Bronchial epithelial cell (primary cell): ENCODE data around the gene GALR3. TPM values are rescaled to one million over a fixed set of nuclear protein-coding genes. Genes with fewer than 3 reads are reported as not detected.

Experiments used
- DNase-seq: peaks from one replicate; pipeline ENCODE4 v3.0.0-alpha.2; 2010; ENCODE audit warnings: low read depth
- FAIRE-seq: peaks from 2 replicates; lab custom pipeline; 2011; peaks lifted over from hg19 to GRCh38; lab: Jason Lieb, UNC
- H3K27me3 ChIP-seq: 2 replicates; pipeline ENCODE4 v1.5.1; 2011; ENCODE audit warnings: low read length; ENCODE audit not compliant: control insufficient read depth, insufficient read depth
- H3K36me3 ChIP-seq: 2 replicates; pipeline ENCODE4 v1.5.1; 2011; ENCODE audit warnings: low read length; ENCODE audit not compliant: control insufficient read depth, insufficient read depth
- H3K4me3 ChIP-seq: 2 replicates; pipeline ENCODE4 v1.5.1; 2011; ENCODE audit warnings: mild to moderate bottlenecking, low read depth, low read length, control low read depth
- CTCF ChIP-seq: IDR thresholded peaks from 2 replicates; pipeline ENCODE4 v1.5.1; 2011; ENCODE audit warnings: mild to moderate bottlenecking, moderate library complexity, low read length, control low read depth, inconsistent platforms; ENCODE audit not compliant: insufficient read depth, severe bottlenecking
- total RNA-seq: library from RNA; depleted of rRNA; stranded (reverse); fragments of >200 nt; gene quantifications from 2 replicates; pipeline ENCODE4 v1.2.1, GENCODE V29; 2014

Gene GALR3
- total RNA-seq, 1 donor from 2014 or later: not detected

- FAIRE-seq (no peak), DNase-seq (no peak)
- Histone ChIP-seq H3K36me3 (peaks cover 10% of the 10 kb centered on the region), H3K4me3 (no peak overlapping the region), H3K27me3 (no peaks in the 10 kb centered on the region)
- no peak for TF ChIP-seq CTCF
Observed at GRCh38 chr22:37862570-37863325, 39.6 kb downstream of the GALR3 start.

- FAIRE-seq (no peak), DNase-seq (no peak)
Observed at GRCh38 chr22:37865510-37865909, 42.3 kb downstream of the GALR3 start.

GRCh38 chr22:37870273-37870672 is 47.1 kb downstream of the GALR3 start:
- Histone ChIP-seq H3K27me3 (no peaks in the 10 kb centered on the region), H3K4me3 (no peak overlapping the region), H3K36me3 (peaks cover 25% of the 10 kb centered on the region)
- DNase-seq: no peak
- no peak for TF ChIP-seq CTCF
- no peak for FAIRE-seq

More at GRCh38 chr22:37865510-37865909, 42.3 kb downstream of the GALR3 start:
- Histone ChIP-seq H3K36me3 (peaks cover 14% of the 10 kb centered on the region), H3K4me3 (no peak overlapping the region), H3K27me3 (no peaks in the 10 kb centered on the region)
- no peak for TF ChIP-seq CTCF

Other genes starting within 250 kb of the GALR3 start
- not detected in 2 replicates for gene LGALS2, start 243.3 kb upstream of the GALR3 start, total RNA-seq
- gene GGA1, start 214.5 kb upstream of the GALR3 start, total RNA-seq: 36.1 and 41.5 TPM in 2 replicates
- gene SH3BP1, start 183.7 kb upstream of the GALR3 start, total RNA-seq: 15.5 and 15.6 TPM in 2 replicates
- 2.2 and 3.4 TPM in 2 replicates for gene PDXP, start 164.7 kb upstream of the GALR3 start, total RNA-seq
- 1,816 and 1,987 TPM in 2 replicates for gene LGALS1, start 147.7 kb upstream of the GALR3 start, total RNA-seq
- 39.8 and 50.1 TPM in 2 replicates for gene NOL12, start 137.0 kb upstream of the GALR3 start, total RNA-seq
- gene TRIOBP, start 126.3 kb upstream of the GALR3 start, total RNA-seq: 40.3 and 45.6 TPM in 2 replicates
- 12.8 and 27.6 TPM in 2 replicates for gene GCAT, start 15.4 kb upstream of the GALR3 start, total RNA-seq
- 18.7 and 18.9 TPM in 2 replicates for gene ANKRD54, start 21.0 kb downstream of the GALR3 start, total RNA-seq
- 267 and 420 TPM in 2 replicates for gene EIF3L, start 26.0 kb downstream of the GALR3 start, total RNA-seq
- gene MICALL1, start 82.9 kb downstream of the GALR3 start, total RNA-seq: 143 and 201 TPM in 2 replicates
- gene C22orf23, start 130.2 kb downstream of the GALR3 start, total RNA-seq: not detected in 2 replicates
- gene POLR2F, start 130.3 kb downstream of the GALR3 start, total RNA-seq: 23.7 and 41.0 TPM in 2 replicates
- not detected in 2 replicates for gene SOX10, start 161.2 kb downstream of the GALR3 start, total RNA-seq
- gene PICK1, start 234.0 kb downstream of the GALR3 start, total RNA-seq: 27.9 and 31.6 TPM in 2 replicates